G401 (cell line): Measurements from ENCODE around the gene MS4A7. TPM values are rescaled to one million over a fixed set of nuclear protein-coding genes. Genes with fewer than 3 reads are reported as not detected.

Source experiments
- DNase-seq: peaks from one replicate; pipeline ENCODE4 v3.0.0-alpha.2; 2015; ENCODE audit warnings: low spot score
- in situ Hi-C: cut with HindIII; loops from 2 replicates; pipeline ENCODE4 v1.10.0; 2016; ENCODE audit warnings: low sequenced_read_pairs, mixed read lengths
- total RNA-seq: library from RNA; depleted of rRNA; stranded (reverse); fragments of >200 nt; shearing (Covaris generic); gene quantifications from 2 replicates; pipeline ENCODE4 v1.2.3, GENCODE V29; 2014; rRNA removed

MS4A7 gene
- total RNA-seq, 1 experiment from 2014 or later: not detected

DNA sequence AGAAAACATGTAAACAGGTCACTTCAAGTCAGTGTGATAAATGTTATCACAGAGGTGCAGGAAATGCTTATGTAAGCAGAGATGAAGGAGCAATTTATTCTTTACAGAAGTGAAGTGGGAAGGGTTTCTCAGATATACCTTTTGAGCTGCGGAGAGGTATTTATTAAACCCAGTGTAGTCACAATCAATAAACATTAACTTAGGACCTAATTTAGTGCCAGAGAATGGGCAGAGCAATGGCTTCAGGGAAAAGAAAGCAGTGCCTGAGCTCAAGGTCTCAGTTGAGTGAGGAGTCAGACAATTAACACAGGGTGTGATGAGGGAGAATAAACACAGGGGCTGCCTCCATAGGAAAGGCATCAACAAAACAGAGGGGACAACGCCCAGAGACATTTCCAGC lies 52.9 kb downstream of the MS4A7 start:
- DNase-seq: no peak
- in situ Hi-C loops: no loop called here

DNA sequence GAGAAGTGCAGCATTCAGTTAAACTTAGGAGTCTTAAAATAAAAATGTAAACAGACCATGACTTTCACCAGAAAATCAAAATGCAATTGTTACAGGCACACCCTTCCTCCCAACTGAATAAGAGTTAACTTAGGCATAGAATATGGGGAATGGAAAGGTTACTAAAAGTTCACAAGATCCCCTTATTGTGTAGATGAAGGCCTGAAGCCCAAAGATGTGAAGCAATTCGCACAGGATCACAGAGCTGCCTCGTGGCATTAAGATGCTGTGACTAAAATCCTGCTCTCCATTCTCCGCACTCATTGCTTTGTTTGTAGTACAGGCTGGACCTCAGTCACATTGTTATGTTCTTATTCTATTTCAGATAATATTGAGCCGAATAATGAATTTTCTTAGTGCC lies 55.1 kb downstream of the MS4A7 start:
- in situ Hi-C loops: no loop called here

More for the DNA sequence above, 55.1 kb downstream of the MS4A7 start:
- no peak for DNase-seq

Other genes with a start within 250 kb of the MS4A7 start
- not detected in 2 replicates for gene MS4A6A, start 195.4 kb upstream of the MS4A7 start, total RNA-seq
- gene MS4A4E, start 135.4 kb upstream of the MS4A7 start, total RNA-seq: not detected in 2 replicates
- not detected in 2 replicates for gene MS4A4A, start 97.9 kb upstream of the MS4A7 start, total RNA-seq
- gene MS4A6E, start 51.3 kb upstream of the MS4A7 start, total RNA-seq: not detected in 2 replicates
- gene MS4A14, start 17.9 kb downstream of the MS4A7 start, total RNA-seq: not detected in 2 replicates
- gene MS4A5, start 51.0 kb downstream of the MS4A7 start, total RNA-seq: not detected in 2 replicates
- not detected in 2 replicates for gene MS4A1, start 77.3 kb downstream of the MS4A7 start, total RNA-seq
- gene MS4A12, start 114.2 kb downstream of the MS4A7 start, total RNA-seq: not detected in 2 replicates
- not detected in 2 replicates for gene MS4A13, start 136.9 kb downstream of the MS4A7 start, total RNA-seq